Gastrocnemius medialis (tissue), 4 donors: ENCODE data around the gene RBFOX1. TPM values are rescaled to one million over a fixed set of nuclear protein-coding genes. Genes with fewer than 3 reads are reported as not detected.
A peak's percentile ranks its signal among the peaks of the same experiment; 100 is the strongest.

Experiments
- ATAC-seq, 2 donors: fragments of 150-250 bp; one replicate each; pipeline ENCODE4 v1.9.1; 2016
- DNase-seq, 2 donors: peaks; one replicate each; pipeline ENCODE4 v3.0.0-alpha.2; 2019
- H3K27ac ChIP-seq, 4 donors: fragments of 200-600 bp; sonication (generic); 1 replicate in 1 of 4; 2 replicates in 3 of 4; pipeline ENCODE4 v1.5.1; 2016 to 2018; ENCODE audit warnings: mild to moderate bottlenecking in 2 of 4, moderate library complexity in 1 of 4
- H3K27me3 ChIP-seq, 3 donors: fragments of 200-600 bp; sonication (generic) in 2 of 3; 1 replicate in 1 of 3; 2 replicates in 2 of 3; pipeline versions ENCODE4 v1.5.1 to v1.6.0; 2016 to 2019; ENCODE audit warnings: mild to moderate bottlenecking in 1 of 3, moderate library complexity in 1 of 3
- H3K36me3 ChIP-seq, 2 donors: fragments of 200-600 bp; sonication (generic) in 1 of 2; one replicate each; pipeline ENCODE4 v1.5.1; 2017 to 2018
- H3K4me1 ChIP-seq, 2 donors: fragments of 200-600 bp; sonication (generic) in 1 of 2; one replicate each; pipeline ENCODE4 v1.5.1; 2016 to 2017; ENCODE audit warnings: mild to moderate bottlenecking in 2 of 2
- H3K4me3 ChIP-seq, 4 donors: fragments of 200-600 bp; sonication (generic) in 3 of 4; 1 replicate in 1 of 4; 2 replicates in 3 of 4; pipeline ENCODE4 v1.5.1; 2016 to 2019; ENCODE audit warnings: mild to moderate bottlenecking in 2 of 4
- H3K9me3 ChIP-seq, 3 donors: fragments of 200-600 bp; sonication (generic) in 2 of 3; 1 replicate in 1 of 3; 2 replicates in 2 of 3; pipeline ENCODE4 v1.5.1; 2016 to 2019
- POLR2A ChIP-seq, 2 donors: fragments of 450-650 bp; IDR thresholded peaks; one replicate each; pipeline ENCODE4 v1.6.1; 2017; ENCODE audit warnings: antibody characterized with exemption in 2 of 2, mild to moderate bottlenecking in 2 of 2, moderate library complexity in 2 of 2
- in situ Hi-C, 4 donors: fragments of 200-750 bp; cut with MboI; loops; one replicate each; pipeline versions ENCODE4 v1.15.0 to v1.8.0; 2017; ENCODE audit warnings: low sequenced_read_pairs in 4 of 4
- intact Hi-C: fragments of 100-400 bp; cut with DNase I; formaldehyde crosslinking; loops from one replicate; pipeline ENCODE4 v1.15.1; 2023; ENCODE audit warnings: low total_unique reads
- total RNA-seq, 4 donors: library from RNA; depleted of rRNA; stranded (reverse); fragments of >200 nt; gene quantifications; one replicate each; pipeline versions ENCODE4 v1.1.0 to v1.2.3, GENCODE V29; 2016
- TF ChIP-seq, protein P1 (sequence below), 5 experiments: fragments of 450-650 bp in 3 of 5; fragments of 200-600 bp in 2 of 5; sonication (generic) in 2 of 5; IDR thresholded peaks in 4 of 5; conservative IDR thresholded peaks in 1 of 5; 1 replicate in 4 of 5; 2 replicates in 1 of 5; pipeline ENCODE4 v1.5.1; 2016 to 2019; ENCODE audit warnings: antibody characterized with exemption in 5 of 5, mild to moderate bottlenecking in 3 of 5, moderate library complexity in 3 of 5

Gene RBFOX1
- total RNA-seq, 4 donors from 2014 or later, result 42.5 to 98.8 (median 58.6) TPM

DNA sequence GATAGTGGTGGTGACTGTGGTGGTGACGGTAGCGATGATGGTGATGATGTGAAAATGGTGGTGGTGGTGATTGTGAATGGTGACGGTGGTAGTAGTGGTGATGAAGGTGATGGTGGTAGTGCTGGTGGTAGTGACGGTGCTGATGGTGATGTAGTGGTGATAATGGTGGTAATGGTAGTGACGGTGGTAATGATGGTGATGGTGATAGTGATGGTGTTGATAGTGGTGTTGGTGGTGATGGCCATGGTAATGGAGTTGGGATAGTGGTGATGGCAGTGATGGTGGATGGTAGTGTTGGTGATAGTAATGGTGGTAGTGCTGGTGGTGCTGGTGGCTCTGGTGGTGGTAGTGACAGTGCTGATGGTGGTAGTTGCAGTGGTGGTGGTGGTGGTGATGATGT, 14.7 kb upstream of the RBFOX1 start:
- no peak for DNase-seq
- no peak overlapping the region for H3K4me3 ChIP-seq
- no peak for ATAC-seq
- H3K9me3 ChIP-seq, result no peaks in the 10 kb centered on the region
- in situ Hi-C loops (no loop called here), intact Hi-C loops (no loop called here)
- no peak for TF ChIP-seq POLR2A (IDR thresholded peaks at IDR 0.05)
- TF ChIP-seq, protein P1, sequence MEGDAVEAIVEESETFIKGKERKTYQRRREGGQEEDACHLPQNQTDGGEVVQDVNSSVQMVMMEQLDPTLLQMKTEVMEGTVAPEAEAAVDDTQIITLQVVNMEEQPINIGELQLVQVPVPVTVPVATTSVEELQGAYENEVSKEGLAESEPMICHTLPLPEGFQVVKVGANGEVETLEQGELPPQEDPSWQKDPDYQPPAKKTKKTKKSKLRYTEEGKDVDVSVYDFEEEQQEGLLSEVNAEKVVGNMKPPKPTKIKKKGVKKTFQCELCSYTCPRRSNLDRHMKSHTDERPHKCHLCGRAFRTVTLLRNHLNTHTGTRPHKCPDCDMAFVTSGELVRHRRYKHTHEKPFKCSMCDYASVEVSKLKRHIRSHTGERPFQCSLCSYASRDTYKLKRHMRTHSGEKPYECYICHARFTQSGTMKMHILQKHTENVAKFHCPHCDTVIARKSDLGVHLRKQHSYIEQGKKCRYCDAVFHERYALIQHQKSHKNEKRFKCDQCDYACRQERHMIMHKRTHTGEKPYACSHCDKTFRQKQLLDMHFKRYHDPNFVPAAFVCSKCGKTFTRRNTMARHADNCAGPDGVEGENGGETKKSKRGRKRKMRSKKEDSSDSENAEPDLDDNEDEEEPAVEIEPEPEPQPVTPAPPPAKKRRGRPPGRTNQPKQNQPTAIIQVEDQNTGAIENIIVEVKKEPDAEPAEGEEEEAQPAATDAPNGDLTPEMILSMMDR (IDR thresholded peaks at IDR 0.05 in 4 of 5, conservative IDR thresholded peaks at IDR 0.05 in 1 of 5), result no peak
- no peak overlapping the region for H3K27ac ChIP-seq
- no peaks in the 10 kb centered on the region for H3K36me3 ChIP-seq
- peaks cover 4 to 7% of the 10 kb centered on the region in 2 donors for H3K4me1 ChIP-seq
- H3K27me3 ChIP-seq, result no peaks in the 10 kb centered on the region

DNA sequence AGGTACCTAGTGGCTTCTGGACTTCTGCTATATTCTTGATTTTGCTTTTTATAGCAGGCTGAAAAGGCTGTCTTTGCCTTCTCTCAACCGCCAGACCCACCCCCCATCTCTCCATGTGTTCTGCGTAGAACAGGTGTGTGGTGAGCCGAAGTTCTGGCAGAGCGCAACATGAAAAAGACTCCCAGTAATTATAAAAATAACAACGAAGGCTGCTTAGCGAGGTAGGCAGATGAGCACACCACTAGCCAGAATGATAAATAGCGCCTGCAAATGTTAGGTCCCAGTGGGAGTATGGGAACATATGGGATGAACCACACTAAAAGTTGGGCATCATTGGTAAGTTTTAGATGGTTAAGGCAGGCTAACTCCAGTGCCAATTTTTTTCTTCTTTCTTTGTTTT, 14.0 kb upstream of the RBFOX1 start:
- intact Hi-C loops, result no loop called here
- TF ChIP-seq POLR2A (IDR thresholded peaks at IDR 0.05), result no peak
- TF ChIP-seq, protein P1 (IDR thresholded peaks at IDR 0.05 in 4 of 5, conservative IDR thresholded peaks at IDR 0.05 in 1 of 5), result no peak
- Histone ChIP-seq H3K4me1 (peaks cover 4 to 7% of the 10 kb centered on the region in 2 donors), H3K4me3 (no peak overlapping the region), H3K36me3 (no peaks in the 10 kb centered on the region), H3K27me3 (no peaks in the 10 kb centered on the region), H3K9me3 (no peaks in the 10 kb centered on the region), H3K27ac (no peak overlapping the region)
- DNase-seq (no peak), ATAC-seq (no peak)
- in situ Hi-C loops, result no loop called here

DNA sequence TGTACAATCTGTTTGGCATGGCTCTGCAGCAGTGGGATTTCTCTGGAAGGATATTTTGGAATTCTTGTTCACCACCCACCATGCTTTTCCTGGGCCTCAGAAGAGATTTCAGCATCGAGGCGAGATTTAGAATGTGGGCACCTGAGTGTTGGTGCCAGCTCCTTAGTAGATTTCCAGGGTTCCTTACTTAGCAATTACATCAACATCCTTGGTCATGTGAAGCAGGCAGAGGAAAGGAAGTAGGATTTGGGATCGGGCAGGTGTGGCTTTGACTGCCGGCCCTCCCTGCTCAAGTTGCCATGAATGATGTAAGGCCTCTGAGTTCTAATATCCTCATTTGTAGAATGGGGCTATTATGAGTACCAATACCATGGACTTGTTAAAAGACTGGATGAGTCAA, 13.1 kb upstream of the RBFOX1 start:
- intact Hi-C loops (no loop called here), in situ Hi-C loops (no loop called here)
- no peaks in the 10 kb centered on the region for H3K36me3 ChIP-seq
- DNase-seq (no peak), ATAC-seq (peak in 1 of 2 donors; percentile 43)
- H3K4me1 ChIP-seq, result peaks cover 5 to 9% of the 10 kb centered on the region in 2 donors
- H3K27me3 ChIP-seq, result no peaks in the 10 kb centered on the region
- no peaks in the 10 kb centered on the region for H3K9me3 ChIP-seq
- TF ChIP-seq, protein P1 (IDR thresholded peaks at IDR 0.05 in 4 of 5, conservative IDR thresholded peaks at IDR 0.05 in 1 of 5), result no peak
- TF ChIP-seq POLR2A (IDR thresholded peaks at IDR 0.05), result no peak
- H3K4me3 ChIP-seq, result no peak overlapping the region
- no peak overlapping the region for H3K27ac ChIP-seq

DNA sequence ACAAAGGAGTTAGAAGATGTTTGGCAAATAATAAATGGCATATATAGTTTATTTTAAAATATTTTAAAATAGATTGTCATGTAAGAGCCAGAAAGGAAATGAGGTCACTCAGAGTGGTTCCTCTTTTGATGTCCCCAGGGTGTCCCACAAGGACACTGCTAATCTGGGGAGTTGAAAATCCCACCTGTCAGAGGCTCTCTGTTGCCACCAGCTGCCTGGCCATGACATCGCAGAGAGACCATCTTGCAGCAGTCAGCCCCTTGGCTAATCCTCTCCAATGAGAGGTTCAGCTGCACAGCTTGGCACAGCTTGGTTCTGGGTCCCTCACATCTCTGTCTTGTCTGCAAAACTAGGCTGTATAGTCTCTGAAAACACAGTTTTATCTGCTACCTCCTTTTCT, 11.0 kb upstream of the RBFOX1 start:
- no peak overlapping the region for H3K27ac ChIP-seq
- H3K9me3 ChIP-seq, result no peaks in the 10 kb centered on the region
- no peaks in the 10 kb centered on the region for H3K36me3 ChIP-seq
- in situ Hi-C loops, result no loop called here
- no peak overlapping the region for H3K4me3 ChIP-seq
- TF ChIP-seq POLR2A (IDR thresholded peaks at IDR 0.05), result no peak
- TF ChIP-seq, protein P1 (IDR thresholded peaks at IDR 0.05 in 4 of 5, conservative IDR thresholded peaks at IDR 0.05 in 1 of 5), result no peak
- no peaks in the 10 kb centered on the region for H3K27me3 ChIP-seq
- DNase-seq (no peak), ATAC-seq (no peak)
- intact Hi-C loops, result loop anchor here (10.0 kb wide), 1 partner anchor 283 kb away; no protein-coding TSS in a partner anchor
- H3K4me1 ChIP-seq, result peaks cover 21 to 27% of the 10 kb centered on the region in 2 donors

DNA sequence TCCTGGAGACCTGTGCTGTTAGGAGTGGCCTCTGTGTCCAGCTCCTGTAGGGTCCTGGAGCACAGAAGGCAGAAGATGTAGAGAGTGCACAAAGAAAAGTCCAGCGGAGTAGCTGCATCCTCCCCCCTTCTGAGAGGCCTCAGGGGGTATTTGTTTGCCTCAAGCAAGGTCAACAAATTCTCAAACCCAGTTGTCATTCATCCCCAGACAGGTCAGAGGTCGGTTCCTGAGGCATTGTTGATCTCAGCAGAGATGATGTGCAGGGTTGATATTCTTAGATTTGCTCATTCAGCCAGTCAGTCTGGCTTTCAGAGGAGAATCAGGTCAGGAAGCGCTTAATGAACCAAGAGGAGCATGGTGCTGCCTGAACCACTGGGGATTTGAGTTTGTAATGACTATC, 8.3 kb upstream of the RBFOX1 start:
- H3K27me3 ChIP-seq, result no peaks in the 10 kb centered on the region
- no peak overlapping the region for H3K27ac ChIP-seq
- no peak for TF ChIP-seq POLR2A (IDR thresholded peaks at IDR 0.05)
- TF ChIP-seq, protein P1 (IDR thresholded peaks at IDR 0.05 in 4 of 5, conservative IDR thresholded peaks at IDR 0.05 in 1 of 5), result no peak
- in situ Hi-C loops, result no loop called here
- intact Hi-C loops, result loop anchor here (10.0 kb wide), 1 partner anchor 280 kb away; no protein-coding TSS in a partner anchor
- H3K4me1 ChIP-seq, result peaks cover 24 to 29% of the 10 kb centered on the region in 2 donors
- H3K4me3 ChIP-seq, result no peak overlapping the region
- DNase-seq (no peak), ATAC-seq (no peak)
- H3K9me3 ChIP-seq, result no peaks in the 10 kb centered on the region
- H3K36me3 ChIP-seq, result no peaks in the 10 kb centered on the region
